ENCODE results near the gene POLR1A. TPM values are rescaled to one million over a fixed set of nuclear protein-coding genes. Genes with fewer than 3 reads are reported as not detected.
A peak's percentile ranks its signal among the peaks of the same experiment; 100 is the strongest.

POLR1A gene
- total RNA-seq, 3 donors from 2014 or later = 12.4 to 19.4 (median 13.1) TPM

GRCh38 chr2:86105969-86106945 is 571 bp upstream of the POLR1A start, which contains the start of gene PTCD3:
Gene PTCD3, plus strand, starts transcription at chr2:86106235. Its CDS starts 13 bp downstream, at chr2:86106248.
- DNase-seq (ENCODE audit: low spot score in 2 of 2) = peak; percentile 92
- no peak for TF ChIP-seq POLR2A (IDR thresholded peaks at IDR 0.05)
- TF ChIP-seq POLR2AphosphoS5 (IDR thresholded peaks at IDR 0.05) = peak; percentile 57 to 65 (median 61)
- TF ChIP-seq CTCF (IDR thresholded peaks at IDR 0.05) = peak in 1 of 3 donors; percentile 4
- H3K9me3 ChIP-seq = no peaks in the 10 kb centered on the region
- peak within 1 kb of the TSS; percentile 87 to 91 (median 88) for H3K4me3 ChIP-seq
- H3K27ac ChIP-seq = peak within 1 kb of the TSS; percentile 85 to 87
- H3K4me1 ChIP-seq = peaks cover 4 to 6% of the 10 kb centered on the region in 2 donors
- H3K36me3 ChIP-seq = no peaks in the 10 kb centered on the region
- intact Hi-C loops (cut with DNase I; ENCODE audit: low total_unique reads) = no loop called here
- no peaks in the 10 kb centered on the region for H3K27me3 ChIP-seq

- Histone ChIP-seq H3K36me3 (peaks cover 7% of the 10 kb centered on the region), H3K9me3 (no peaks in the 10 kb centered on the region), H3K27me3 (no peaks in the 10 kb centered on the region), H3K4me1 (peaks cover 3 to 6% of the 10 kb centered on the region in 2 donors), H3K27ac (no peak overlapping the region), H3K4me3 (no peak overlapping the region)
- intact Hi-C loops (cut with DNase I; ENCODE audit: low total_unique reads) = no loop called here
- no peak for DNase-seq (ENCODE audit: low spot score in 2 of 2)
- TF ChIP-seq CTCF (IDR thresholded peaks at IDR 0.05) (no peak), POLR2A (IDR thresholded peaks at IDR 0.05) (no peak), POLR2AphosphoS5 (IDR thresholded peaks at IDR 0.05) (no peak)
Observed at GRCh38 chr2:86102157-86102556, 3.5 kb downstream of the POLR1A start.

GRCh38 chr2:86097913-86098312 is 7.8 kb downstream of the POLR1A start:
- Histone ChIP-seq H3K9me3 (no peaks in the 10 kb centered on the region), H3K4me3 (no peak overlapping the region), H3K36me3 (peaks cover 7% of the 10 kb centered on the region), H3K27ac (no peak overlapping the region), H3K4me1 (no peaks in the 10 kb centered on the region), H3K27me3 (no peaks in the 10 kb centered on the region)
- no peak for TF ChIP-seq CTCF (IDR thresholded peaks at IDR 0.05)
- TF ChIP-seq POLR2A (IDR thresholded peaks at IDR 0.05) = no peak
- no peak for TF ChIP-seq POLR2AphosphoS5 (IDR thresholded peaks at IDR 0.05)
- intact Hi-C loops (cut with DNase I; ENCODE audit: low total_unique reads) = no loop called here
- DNase-seq (ENCODE audit: low spot score in 2 of 2) = no peak

- TF ChIP-seq POLR2AphosphoS5 (IDR thresholded peaks at IDR 0.05) (no peak), CTCF (IDR thresholded peaks at IDR 0.05) (no peak), POLR2A (IDR thresholded peaks at IDR 0.05) (no peak)
- no peaks in the 10 kb centered on the region for H3K4me1 ChIP-seq
- H3K27me3 ChIP-seq = no peaks in the 10 kb centered on the region
- no peak overlapping the region for H3K4me3 ChIP-seq
- no peak overlapping the region for H3K27ac ChIP-seq
- no peak for DNase-seq (ENCODE audit: low spot score in 2 of 2)
- intact Hi-C loops (cut with DNase I; ENCODE audit: low total_unique reads) = no loop called here
- no peaks in the 10 kb centered on the region for H3K9me3 ChIP-seq
- H3K36me3 ChIP-seq = peaks cover 7% of the 10 kb centered on the region
Observed at GRCh38 chr2:86097114-86097896, 8.4 kb downstream of the POLR1A start.
